Stimulated activated CD4-positive, alpha-beta T cell treated with anti-CD3 and anti-CD28 coated beads, Interleukin-12 subunit alpha, Interleukin-12 subunit beta, amount 100 ng/mL, for 48 hours (primary cell): ENCODE data around the gene POLK.
A peak's percentile ranks its signal among the peaks of the same experiment; 100 is the strongest.
"Not testable (repeated sequence)": the region's sequence is repeated elsewhere in the genome, so short reads cannot be mapped to it uniquely, and the experiment has no call there.

Experiments
- DNase-seq, 3 donors: peaks; one replicate each; pipeline ENCODE4 v3.0.0-alpha.2; 2020; ENCODE audit warnings: low read depth in 2 of 3, low spot score in 1 of 3

The POLK gene

GRCh38 chr5:75547812-75548211 is 36.1 kb downstream of the POLK start:
- no peak for DNase-seq

GRCh38 chr5:75550597-75550996 is 38.9 kb downstream of the POLK start:
- DNase-seq: no peak

- no peak for DNase-seq
Observed at GRCh38 chr5:75551471-75551870, 39.8 kb downstream of the POLK start.

- no peak for DNase-seq
Observed at GRCh38 chr5:75552764-75553163, 41.1 kb downstream of the POLK start.

- DNase-seq: no peak
Observed at GRCh38 chr5:75553358-75553757, 41.7 kb downstream of the POLK start.

- no peak for DNase-seq
Observed at GRCh38 chr5:75558221-75558620, 46.5 kb downstream of the POLK start.

GRCh38 chr5:75558981-75559632 is 47.4 kb downstream of the POLK start:
- no peak for DNase-seq

GRCh38 chr5:75560655-75561054 is 49.0 kb downstream of the POLK start:
- DNase-seq: not testable (repeated sequence)

- DNase-seq: peak in 2 of 3 donors; percentile 4 to 15
Observed at GRCh38 chr5:75565991-75566709, 54.5 kb downstream of the POLK start.

GRCh38 chr5:75566710-75567309 is 55.1 kb downstream of the POLK start:
- DNase-seq: peak; percentile 32 to 47 (median 46)

GRCh38 chr5:75567710-75568109 is 56.0 kb downstream of the POLK start:
- peak in 1 of 3 donors; percentile 11 for DNase-seq

- no peak for DNase-seq
Observed at GRCh38 chr5:75568202-75568601, 56.5 kb downstream of the POLK start.

GRCh38 chr5:75571547-75571946 is 59.9 kb downstream of the POLK start:
- no peak for DNase-seq

GRCh38 chr5:75574791-75575190 is 63.1 kb downstream of the POLK start:
- no peak for DNase-seq

- not testable (repeated sequence) for DNase-seq
Observed at GRCh38 chr5:75578280-75578679, 66.6 kb downstream of the POLK start.

GRCh38 chr5:75584641-75585040 is 73.0 kb downstream of the POLK start:
- no peak for DNase-seq

- DNase-seq: no peak
Observed at GRCh38 chr5:75588666-75589065, 77.0 kb downstream of the POLK start.

- no peak for DNase-seq
Observed at GRCh38 chr5:75600535-75600934, 88.8 kb downstream of the POLK start.

- no peak for DNase-seq
Observed at GRCh38 chr5:75601567-75601966, 89.9 kb downstream of the POLK start.

- DNase-seq: no peak
Observed at GRCh38 chr5:75601996-75602395, 90.3 kb downstream of the POLK start.

- no peak for DNase-seq
Observed at GRCh38 chr5:75603371-75603770, 91.7 kb downstream of the POLK start.

GRCh38 chr5:75603821-75604220 is 92.1 kb downstream of the POLK start:
- DNase-seq: no peak
